HG03095 (cell line): ENCODE results near the gene DMXL2.
"Not testable (repeated sequence)": the region's sequence is repeated elsewhere in the genome, so short reads cannot be mapped to it uniquely, and the experiment has no call there.

Experiments
- ATAC-seq: cut with Tn5 transposase; IDR thresholded peaks from one replicate; pipeline ENCODE4 v1.9.1; 2021; ENCODE audit warnings: moderate library complexity; ENCODE audit not compliant: unreplicated experiment

Gene DMXL2

GRCh38 chr15:51625236-51625635 lies 2.7 kb upstream of the DMXL2 start:
- ATAC-seq, result no peak

- ATAC-seq, result no peak
Measured at GRCh38 chr15:51624022-51624421, 1.5 kb upstream of the DMXL2 start.

GRCh38 chr15:51623386-51623938 lies 891 bp upstream of the DMXL2 start:
- no peak for ATAC-seq

GRCh38 chr15:51621936-51622603 lies 501 bp downstream of the DMXL2 start:
- ATAC-seq, result peak; percentile 43

- ATAC-seq, result no peak
Measured at GRCh38 chr15:51621155-51621765, 1.3 kb downstream of the DMXL2 start.

- ATAC-seq, result peak; percentile 35
Measured at GRCh38 chr15:51620641-51621040, 1.9 kb downstream of the DMXL2 start.

- ATAC-seq, result no peak
Measured at GRCh38 chr15:51620122-51620521, 2.4 kb downstream of the DMXL2 start.

GRCh38 chr15:51619331-51620035 lies 3.1 kb downstream of the DMXL2 start:
- no peak for ATAC-seq

GRCh38 chr15:51617886-51618285 lies 4.7 kb downstream of the DMXL2 start:
- ATAC-seq, result no peak

- ATAC-seq, result no peak
Measured at GRCh38 chr15:51613951-51614350, 8.6 kb downstream of the DMXL2 start.

GRCh38 chr15:51612669-51613068 lies 9.9 kb downstream of the DMXL2 start:
- not testable (repeated sequence) for ATAC-seq

GRCh38 chr15:51603462-51603948 lies 19.1 kb downstream of the DMXL2 start:
- ATAC-seq, result not testable (repeated sequence)

- no peak for ATAC-seq
Measured at GRCh38 chr15:51603002-51603401, 19.6 kb downstream of the DMXL2 start.

- no peak for ATAC-seq
Measured at GRCh38 chr15:51602484-51602883, 20.1 kb downstream of the DMXL2 start.

GRCh38 chr15:51601801-51602200 lies 20.8 kb downstream of the DMXL2 start:
- no peak for ATAC-seq

GRCh38 chr15:51600114-51600513 lies 22.5 kb downstream of the DMXL2 start:
- no peak for ATAC-seq

GRCh38 chr15:51589881-51590568 lies 32.5 kb downstream of the DMXL2 start:
- no peak for ATAC-seq

GRCh38 chr15:51588966-51589365 lies 33.6 kb downstream of the DMXL2 start:
- no peak for ATAC-seq

- ATAC-seq, result no peak
Measured at GRCh38 chr15:51585986-51586385, 36.6 kb downstream of the DMXL2 start.

- no peak for ATAC-seq
Measured at GRCh38 chr15:51580982-51581381, 41.6 kb downstream of the DMXL2 start.

GRCh38 chr15:51580385-51580784 lies 42.2 kb downstream of the DMXL2 start:
- ATAC-seq, result no peak
